GM04503 (cell line): ENCODE data around the gene TAOK1.

Experiments
- DNase-seq: peaks from one replicate; pipeline ENCODE4 v3.0.0-alpha.2; 2012; ENCODE audit warnings: low read depth

The TAOK1 gene

GRCh38 chr17:29571486-29571882 is 181.3 kb downstream of the TAOK1 start:
- no peak for DNase-seq

GRCh38 chr17:29571883-29572681 is 181.9 kb downstream of the TAOK1 start:
- no peak for DNase-seq

GRCh38 chr17:29572691-29573557 is 182.8 kb downstream of the TAOK1 start:
- DNase-seq: no peak

- DNase-seq: no peak
These were observed 183.4 kb downstream of the TAOK1 start for GRCh38 chr17:29573558-29573869.

- DNase-seq: no peak
These were observed 183.9 kb downstream of the TAOK1 start for GRCh38 chr17:29573871-29574731.

- no peak for DNase-seq
These were observed 184.8 kb downstream of the TAOK1 start for GRCh38 chr17:29574732-29575510.

GRCh38 chr17:29575511-29576213 is 185.5 kb downstream of the TAOK1 start:
- no peak for DNase-seq

- no peak for DNase-seq
These were observed 186.2 kb downstream of the TAOK1 start for GRCh38 chr17:29576214-29577000.

GRCh38 chr17:29577001-29577370 is 186.8 kb downstream of the TAOK1 start:
- DNase-seq: no peak

GRCh38 chr17:29577385-29578211 is 187.4 kb downstream of the TAOK1 start:
- DNase-seq: no peak

- no peak for DNase-seq
These were observed 188.7 kb downstream of the TAOK1 start for GRCh38 chr17:29578626-29579485.

- DNase-seq: no peak
These were observed 190.0 kb downstream of the TAOK1 start for GRCh38 chr17:29579866-29580771.

GRCh38 chr17:29581583-29582253 is 191.6 kb downstream of the TAOK1 start:
- DNase-seq: no peak

- DNase-seq: no peak
These were observed 192.1 kb downstream of the TAOK1 start for GRCh38 chr17:29582254-29582765.

- no peak for DNase-seq
These were observed 192.6 kb downstream of the TAOK1 start for GRCh38 chr17:29582772-29583171.
